SK-N-SH (cell line): ENCODE data around the gene KDM2A.

Experiments
- GABPA ChIP-seq: IDR thresholded peaks from 2 replicates; pipeline ENCODE4 v1.4.0; 2012; ENCODE audit warnings: low read depth, mild to moderate bottlenecking
- RFX5 ChIP-seq: IDR thresholded peaks from 2 replicates; pipeline ENCODE4 v1.6.1; 2012; ENCODE audit warnings: mild to moderate bottlenecking, improper control_type of control experiment, low read length
- SMC3 ChIP-seq: IDR thresholded peaks from 2 replicates; pipeline ENCODE4 v1.6.1; 2012; ENCODE audit warnings: low read depth, low read length, improper control_type of control experiment
- TF ChIP-seq, protein P1 (sequence below): fragments of 200-600 bp; sonication (generic); IDR thresholded peaks from 2 replicates; pipeline ENCODE4 v1.6.1; 2017; ENCODE audit warnings: antibody characterized with exemption, mild to moderate bottlenecking, moderate library complexity

DNA sequence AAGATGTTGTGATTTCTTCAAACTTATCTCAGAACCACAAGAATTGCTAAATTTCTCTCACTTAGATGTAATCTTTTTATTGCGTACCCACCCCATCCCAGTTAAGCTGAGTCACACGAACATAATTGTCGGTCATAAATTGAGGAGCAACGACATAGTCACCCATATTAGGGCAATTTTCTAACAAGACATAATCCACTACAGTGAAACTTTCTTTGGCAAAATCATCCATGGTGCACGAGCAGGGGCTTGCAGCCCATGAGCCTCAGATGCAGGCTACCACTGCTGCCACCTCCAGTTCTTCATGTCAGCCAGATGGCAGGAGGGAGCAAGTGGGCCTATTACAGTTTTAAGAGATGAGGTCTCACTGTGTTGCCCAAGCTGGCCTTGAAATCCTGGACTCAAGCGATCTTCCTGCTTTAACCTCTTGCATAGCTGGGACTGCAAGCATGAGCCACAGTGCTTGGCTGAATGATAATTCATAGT, 77.0 kb downstream of the KDM2A start:
- TF ChIP-seq SMC3, result no peak
- no peak for TF ChIP-seq RFX5
- TF ChIP-seq, protein P1, sequence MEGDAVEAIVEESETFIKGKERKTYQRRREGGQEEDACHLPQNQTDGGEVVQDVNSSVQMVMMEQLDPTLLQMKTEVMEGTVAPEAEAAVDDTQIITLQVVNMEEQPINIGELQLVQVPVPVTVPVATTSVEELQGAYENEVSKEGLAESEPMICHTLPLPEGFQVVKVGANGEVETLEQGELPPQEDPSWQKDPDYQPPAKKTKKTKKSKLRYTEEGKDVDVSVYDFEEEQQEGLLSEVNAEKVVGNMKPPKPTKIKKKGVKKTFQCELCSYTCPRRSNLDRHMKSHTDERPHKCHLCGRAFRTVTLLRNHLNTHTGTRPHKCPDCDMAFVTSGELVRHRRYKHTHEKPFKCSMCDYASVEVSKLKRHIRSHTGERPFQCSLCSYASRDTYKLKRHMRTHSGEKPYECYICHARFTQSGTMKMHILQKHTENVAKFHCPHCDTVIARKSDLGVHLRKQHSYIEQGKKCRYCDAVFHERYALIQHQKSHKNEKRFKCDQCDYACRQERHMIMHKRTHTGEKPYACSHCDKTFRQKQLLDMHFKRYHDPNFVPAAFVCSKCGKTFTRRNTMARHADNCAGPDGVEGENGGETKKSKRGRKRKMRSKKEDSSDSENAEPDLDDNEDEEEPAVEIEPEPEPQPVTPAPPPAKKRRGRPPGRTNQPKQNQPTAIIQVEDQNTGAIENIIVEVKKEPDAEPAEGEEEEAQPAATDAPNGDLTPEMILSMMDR, result no peak
- no peak for TF ChIP-seq GABPA
